HepG2 (cell line): ENCODE measurements around the gene CSNK1D. TPM values are rescaled to one million over a fixed set of nuclear protein-coding genes. Genes with fewer than 3 reads are reported as not detected.
A peak's percentile ranks its signal among the peaks of the same experiment; 100 is the strongest.

ENCODE experiments used
- HDAC2 ChIP-seq: sonication (generic); formaldehyde crosslinking; IDR thresholded peaks from 2 replicates; pipeline ENCODE4 v1.4.0; 2020; ENCODE audit warnings: missing genetic modification reagents
- HNF4G ChIP-seq, 2 experiments: sonication (generic) in 1 of 2; formaldehyde crosslinking in 1 of 2; IDR thresholded peaks; 2 replicates each; pipeline versions ENCODE4 v1.4.0 to v1.6.1; 2011 to 2020; ENCODE audit warnings: borderline replicate concordance in 2 of 2, low read depth in 2 of 2, mild to moderate bottlenecking in 2 of 2, low read length in 1 of 2, missing genetic modification reagents in 1 of 2, moderate library complexity in 1 of 2
- JUND ChIP-seq: sonication (generic); formaldehyde crosslinking; IDR thresholded peaks from 2 replicates; pipeline ENCODE4 v1.8.0; 2022; ENCODE audit warnings: mild to moderate bottlenecking, missing genetic modification reagents
- NCOA5 ChIP-seq: sonication (generic); formaldehyde crosslinking; IDR thresholded peaks from 2 replicates; pipeline ENCODE4 v1.4.0; 2020; ENCODE audit warnings: missing genetic modification reagents
- NFE2L2 ChIP-seq: fragments of 150-350 bp; IDR thresholded peaks from 2 replicates; pipeline ENCODE4 v1.6.1; 2014; ENCODE audit warnings: low read length
- PREB ChIP-seq: sonication (generic); formaldehyde crosslinking; IDR thresholded peaks from 2 replicates; pipeline ENCODE4 v1.4.0; 2020; ENCODE audit warnings: missing genetic modification reagents
- RBM39 ChIP-seq: fragments of 200-400 bp; formaldehyde crosslinking; IDR thresholded peaks from one replicate; pipeline ENCODE4 v1.6.1; 2018; ENCODE audit warnings: antibody characterized with exemption, mild to moderate bottlenecking, low read depth, low read length; ENCODE audit not compliant: poor library complexity, severe bottlenecking
- SETDB1 ChIP-seq: sonication (generic); formaldehyde crosslinking; IDR thresholded peaks from 2 replicates; pipeline ENCODE4 v1.5.1; 2020; ENCODE audit warnings: missing genetic modification reagents, mild to moderate bottlenecking, borderline replicate concordance
- TBX2 ChIP-seq: sonication (generic); formaldehyde crosslinking; IDR thresholded peaks from 2 replicates; pipeline ENCODE4 v1.5.0; 2020; ENCODE audit warnings: missing genetic modification reagents, mild to moderate bottlenecking, borderline replicate concordance
- THAP11 ChIP-seq: IDR thresholded peaks from 2 replicates; pipeline ENCODE4 v1.6.1; 2016; ENCODE audit warnings: missing biosample characterization, missing genetic modification reagents
- ZNF276 ChIP-seq: sonication (generic); formaldehyde crosslinking; IDR thresholded peaks from 2 replicates; pipeline ENCODE4 v1.4.0; 2020; ENCODE audit warnings: mild to moderate bottlenecking, low read depth, missing genetic modification reagents
- polyA plus RNA-seq, 8 experiments: library from polyadenylated mRNA; depleted of rRNA in 3 of 8; stranded (reverse) in 7 of 8; unstranded in 1 of 8; fragments of >200 nt; fragmentation: Illumina TruSeq in 4 of 8; extraction: Trizol in 4 of 8; gene quantifications; 2 replicates each; pipeline versions ENCODE4 v1.2.1 to v1.2.3, GENCODE V29; 2011 to 2016; ENCODE audit warnings: low read depth in 4 of 8, missing spikeins in 1 of 8, mixed read lengths in 1 of 8; ENCODE audit not compliant: insufficient read depth in 1 of 8
- total RNA-seq, 5 experiments: library from RNA; depleted of rRNA; stranded (reverse); fragments of >200 nt; fragmentation: Illumina TruSeq; extraction: Trizol; gene quantifications; 2 replicates each; pipeline ENCODE4 v1.2.3, GENCODE V29; 2016; ENCODE audit warnings: low read depth in 1 of 5
- TF ChIP-seq, protein P1 (sequence below): IDR thresholded peaks from 2 replicates; pipeline ENCODE4 v1.6.1; 2016; ENCODE audit warnings: missing biosample characterization, missing genetic modification reagents, low read depth
- TF ChIP-seq, protein P2 (sequence below): sonication (generic); formaldehyde crosslinking; conservative IDR thresholded peaks from 2 replicates; pipeline ENCODE4 v1.4.0; 2020; ENCODE audit warnings: missing genetic modification reagents
- TF ChIP-seq, protein P3 (sequence below): sonication (generic); formaldehyde crosslinking; IDR thresholded peaks from 2 replicates; pipeline ENCODE4 v1.4.0; 2020; ENCODE audit warnings: missing genetic modification reagents, borderline replicate concordance

The CSNK1D gene
- total and polyA plus RNA-seq, 2 of the 13 experiments (the other 11 are each of a cell fraction or from before 2014, with no cell fraction given), result 31.5 to 128 TPM

DNA sequence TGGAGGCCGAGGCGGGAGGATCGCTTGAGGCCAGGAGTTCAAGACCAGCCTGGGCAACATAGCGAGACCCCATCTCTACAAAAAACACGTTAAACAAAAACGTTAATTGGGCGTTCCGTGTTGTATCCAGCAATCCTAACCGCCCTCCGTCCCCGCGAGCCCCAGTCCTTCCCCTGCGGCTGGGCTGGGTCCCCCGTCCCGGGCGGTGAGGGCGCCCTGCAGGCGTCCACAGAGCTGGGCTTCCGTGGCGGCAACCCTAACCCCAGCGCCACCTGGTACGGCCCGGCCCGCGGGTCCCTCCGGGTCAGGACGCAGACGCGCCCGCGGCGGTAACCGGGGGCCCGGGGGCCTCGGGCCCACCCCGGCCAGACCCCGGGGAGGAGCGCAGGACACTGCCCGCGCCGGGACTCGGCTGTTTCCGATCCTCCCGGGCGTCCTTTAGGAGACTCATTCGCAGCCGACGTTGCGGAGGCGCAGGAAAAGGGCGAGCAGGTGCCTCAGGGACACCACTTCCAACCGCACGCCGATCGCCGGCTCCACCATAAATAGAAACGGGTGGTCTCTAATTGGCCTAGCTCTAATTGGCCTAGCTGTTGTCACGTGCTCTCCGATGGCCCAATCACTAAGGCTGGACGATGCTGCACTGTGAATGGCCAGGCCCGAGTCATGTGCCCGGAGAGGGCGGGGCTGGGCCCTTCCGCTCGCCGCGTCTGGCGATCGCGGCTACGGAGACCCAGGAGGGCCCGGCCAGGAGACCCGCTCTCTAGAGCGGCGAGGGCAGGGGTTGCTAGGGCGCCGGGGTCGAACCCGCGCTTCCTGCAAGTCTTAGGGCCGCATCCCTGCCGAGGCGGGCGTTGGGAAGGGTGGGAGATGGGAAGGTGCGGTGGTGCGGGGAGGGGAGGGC lies 19.0 kb upstream of the CSNK1D start (continued):
- TF ChIP-seq NFE2L2 (no peak), HNF4G (IDR thresholded peaks at IDR 0.05; ENCODE audit: borderline replicate concordance, low read depth, low read length) (no peak), HNF4G (CRISPR knock-in tag; IDR thresholded peaks at IDR 0.05; ENCODE audit: borderline replicate concordance, low read depth) (peak; percentile 60; the same call in 1 of the 2 replicates), HDAC2 (CRISPR knock-in tag) (peak; percentile 60), RBM39 (peak; percentile 99), JUND (CRISPR knock-in tag) (no peak), NCOA5 (no peak), SETDB1 (CRISPR knock-in tag) (no peak), TBX2 (CRISPR knock-in tag) (peak; percentile 53), PREB (CRISPR knock-in tag) (no peak), THAP11 (CRISPR knock-in tag) (no peak; the same call in none of the 2 replicates), ZNF276 (CRISPR knock-in tag) (0 out of 2 replicates have a peak, but pooled peaks have one; percentile 31)
- TF ChIP-seq, protein P1, sequence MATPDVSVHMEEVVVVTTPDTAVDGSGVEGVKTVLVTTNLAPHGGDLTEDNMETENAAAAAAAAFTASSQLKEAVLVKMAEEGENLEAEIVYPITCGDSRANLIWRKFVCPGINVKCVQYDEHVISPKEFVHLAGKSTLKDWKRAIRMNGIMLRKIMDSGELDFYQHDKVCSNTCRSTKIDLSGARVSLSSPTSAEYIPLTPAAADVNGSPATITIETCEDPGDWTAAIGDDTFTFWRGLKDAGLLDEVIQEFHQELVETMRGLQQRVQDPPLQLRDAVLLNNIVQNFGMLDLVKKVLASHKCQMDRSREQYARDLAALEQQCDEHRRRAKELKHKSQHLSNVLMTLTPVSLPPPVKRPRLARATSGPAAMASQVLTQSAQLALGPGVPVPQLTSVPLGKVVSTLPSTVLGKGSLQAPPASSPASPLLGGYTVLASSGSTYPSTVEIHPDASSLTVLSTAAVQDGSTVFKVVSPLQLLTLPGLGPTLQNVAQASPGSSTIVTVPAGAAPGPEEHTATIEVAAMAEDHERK (CRISPR knock-in tag), result no peak
- TF ChIP-seq, protein P2, sequence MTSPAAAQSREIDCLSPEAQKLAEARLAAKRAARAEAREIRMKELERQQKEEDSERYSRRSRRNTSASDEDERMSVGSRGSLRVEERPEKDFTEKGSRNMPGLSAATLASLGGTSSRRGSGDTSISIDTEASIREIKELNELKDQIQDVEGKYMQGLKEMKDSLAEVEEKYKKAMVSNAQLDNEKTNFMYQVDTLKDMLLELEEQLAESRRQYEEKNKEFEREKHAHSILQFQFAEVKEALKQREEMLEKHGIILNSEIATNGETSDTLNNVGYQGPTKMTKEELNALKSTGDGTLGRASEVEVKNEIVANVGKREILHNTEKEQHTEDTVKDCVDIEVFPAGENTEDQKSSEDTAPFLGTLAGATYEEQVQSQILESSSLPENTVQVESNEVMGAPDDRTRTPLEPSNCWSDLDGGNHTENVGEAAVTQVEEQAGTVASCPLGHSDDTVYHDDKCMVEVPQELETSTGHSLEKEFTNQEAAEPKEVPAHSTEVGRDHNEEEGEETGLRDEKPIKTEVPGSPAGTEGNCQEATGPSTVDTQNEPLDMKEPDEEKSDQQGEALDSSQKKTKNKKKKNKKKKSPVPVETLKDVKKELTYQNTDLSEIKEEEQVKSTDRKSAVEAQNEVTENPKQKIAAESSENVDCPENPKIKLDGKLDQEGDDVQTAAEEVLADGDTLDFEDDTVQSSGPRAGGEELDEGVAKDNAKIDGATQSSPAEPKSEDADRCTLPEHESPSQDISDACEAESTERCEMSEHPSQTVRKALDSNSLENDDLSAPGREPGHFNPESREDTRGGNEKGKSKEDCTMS, result no peak
- TF ChIP-seq, protein P3, sequence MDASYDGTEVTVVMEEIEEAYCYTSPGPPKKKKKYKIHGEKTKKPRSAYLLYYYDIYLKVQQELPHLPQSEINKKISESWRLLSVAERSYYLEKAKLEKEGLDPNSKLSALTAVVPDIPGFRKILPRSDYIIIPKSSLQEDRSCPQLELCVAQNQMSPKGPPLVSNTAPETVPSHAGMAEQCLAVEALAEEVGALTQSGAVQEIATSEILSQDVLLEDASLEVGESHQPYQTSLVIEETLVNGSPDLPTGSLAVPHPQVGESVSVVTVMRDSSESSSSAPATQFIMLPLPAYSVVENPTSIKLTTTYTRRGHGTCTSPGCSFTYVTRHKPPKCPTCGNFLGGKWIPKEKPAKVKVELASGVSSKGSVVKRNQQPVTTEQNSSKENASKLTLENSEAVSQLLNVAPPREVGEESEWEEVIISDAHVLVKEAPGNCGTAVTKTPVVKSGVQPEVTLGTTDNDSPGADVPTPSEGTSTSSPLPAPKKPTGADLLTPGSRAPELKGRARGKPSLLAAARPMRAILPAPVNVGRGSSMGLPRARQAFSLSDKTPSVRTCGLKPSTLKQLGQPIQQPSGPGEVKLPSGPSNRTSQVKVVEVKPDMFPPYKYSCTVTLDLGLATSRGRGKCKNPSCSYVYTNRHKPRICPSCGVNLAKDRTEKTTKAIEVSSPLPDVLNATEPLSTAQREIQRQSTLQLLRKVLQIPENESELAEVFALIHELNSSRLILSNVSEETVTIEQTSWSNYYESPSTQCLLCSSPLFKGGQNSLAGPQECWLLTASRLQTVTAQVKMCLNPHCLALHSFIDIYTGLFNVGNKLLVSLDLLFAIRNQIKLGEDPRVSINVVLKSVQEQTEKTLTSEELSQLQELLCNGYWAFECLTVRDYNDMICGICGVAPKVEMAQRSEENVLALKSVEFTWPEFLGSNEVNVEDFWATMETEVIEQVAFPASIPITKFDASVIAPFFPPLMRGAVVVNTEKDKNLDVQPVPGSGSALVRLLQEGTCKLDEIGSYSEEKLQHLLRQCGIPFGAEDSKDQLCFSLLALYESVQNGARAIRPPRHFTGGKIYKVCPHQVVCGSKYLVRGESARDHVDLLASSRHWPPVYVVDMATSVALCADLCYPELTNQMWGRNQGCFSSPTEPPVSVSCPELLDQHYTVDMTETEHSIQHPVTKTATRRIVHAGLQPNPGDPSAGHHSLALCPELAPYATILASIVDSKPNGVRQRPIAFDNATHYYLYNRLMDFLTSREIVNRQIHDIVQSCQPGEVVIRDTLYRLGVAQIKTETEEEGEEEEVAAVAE (CRISPR knock-in tag), result no peak
